ENCODE results near the gene DNAAF8.

DNAAF8 gene

DNA sequence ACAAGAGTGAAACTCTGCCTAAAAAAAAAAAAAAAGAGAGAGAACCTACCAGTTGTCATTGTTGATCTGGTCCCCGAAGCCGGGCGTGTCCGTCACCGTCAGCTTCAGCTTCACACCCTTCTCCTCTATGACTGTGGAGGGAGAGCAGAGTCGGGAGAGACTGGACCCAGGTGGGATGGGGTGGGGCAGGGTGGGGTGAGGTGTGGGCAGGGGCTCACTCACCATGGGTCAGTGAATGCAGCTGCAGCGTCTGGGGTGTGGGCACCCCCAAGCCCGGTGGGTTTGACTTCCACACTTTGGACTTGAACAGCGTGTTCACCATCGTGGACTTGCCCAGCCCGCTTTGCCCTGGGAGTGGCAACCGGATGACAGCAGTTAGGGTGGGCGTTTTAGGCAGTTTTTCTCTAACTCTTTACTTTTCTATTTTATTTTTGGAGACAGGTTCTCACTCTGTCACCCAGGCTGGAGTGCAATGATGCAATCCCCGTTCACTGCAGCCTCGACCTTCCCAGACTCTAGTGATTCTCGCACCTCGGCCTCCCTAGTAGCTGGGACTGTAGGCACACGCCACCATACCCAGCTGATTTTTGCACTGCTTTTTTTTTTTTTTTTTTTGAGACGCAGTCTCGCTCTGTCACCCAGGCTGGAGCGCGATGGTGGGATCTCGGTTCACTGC is 51.6 kb downstream of the DNAAF8 start:
- DNase-seq: no peak

DNA sequence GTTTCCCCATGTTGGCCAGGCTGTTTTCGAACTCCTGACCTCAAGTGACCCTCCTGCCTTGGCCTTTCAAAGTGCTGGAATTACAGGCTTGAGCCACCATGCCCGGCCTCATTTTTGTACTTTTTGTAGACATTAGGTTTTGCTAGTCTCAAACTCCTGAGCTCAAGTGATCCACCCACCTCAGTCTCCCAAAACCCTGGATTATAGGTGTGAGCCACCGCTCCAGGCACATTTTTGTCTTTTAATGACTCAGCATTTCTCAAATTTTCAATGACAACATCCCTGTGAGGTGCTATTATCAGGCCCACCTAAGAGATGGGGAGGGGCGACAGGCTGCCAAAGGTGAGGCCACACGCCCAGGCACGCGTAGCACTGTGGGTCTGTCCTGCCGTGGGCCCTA is 52.7 kb downstream of the DNAAF8 start:
- DNase-seq: no peak

DNA sequence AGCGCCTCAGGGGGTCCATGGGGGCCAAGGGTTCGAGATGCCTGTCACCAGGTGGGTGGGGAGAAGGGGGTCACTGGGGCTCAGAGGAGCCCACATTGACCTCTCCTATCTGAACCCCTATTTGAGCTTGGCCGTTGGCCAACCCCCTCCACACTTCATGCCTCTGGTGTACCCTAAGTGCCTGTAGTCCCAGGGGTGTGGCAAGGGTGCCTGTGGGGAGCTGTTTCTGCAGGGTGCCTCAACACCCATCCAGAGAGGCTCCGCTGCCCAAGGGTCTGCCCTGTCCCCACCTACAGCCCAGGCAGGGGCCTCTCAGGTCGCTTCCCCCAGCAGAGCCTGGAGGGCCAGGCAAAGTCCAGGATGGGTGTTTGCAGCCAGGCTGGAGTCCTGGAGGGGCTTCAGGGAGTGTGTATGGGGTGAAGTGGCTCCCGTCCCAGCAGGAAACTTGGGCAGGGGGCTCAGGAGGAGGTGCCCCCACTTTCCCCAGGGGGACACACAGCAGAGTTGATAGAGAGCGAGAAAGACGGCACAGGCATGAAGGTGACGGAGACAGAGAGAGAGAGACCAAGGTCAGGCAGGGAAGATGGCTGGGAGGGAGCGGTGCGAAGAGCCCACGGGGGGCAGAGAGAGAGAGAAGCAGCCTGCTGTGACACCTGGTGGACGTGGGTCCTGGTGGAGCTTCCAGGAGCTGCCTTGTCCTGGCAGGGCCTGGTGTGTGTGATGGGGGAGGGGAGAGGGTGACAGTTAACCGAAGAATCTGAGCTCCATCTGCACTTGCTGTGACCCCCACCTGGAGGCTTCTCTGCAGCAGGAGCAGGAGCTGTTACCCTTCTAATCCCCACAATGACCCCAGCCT is 53.5 kb downstream of the DNAAF8 start, which contains the start of gene SEPTIN12:
SEPTIN12 (minus strand) TSS at position 719 of the 856 bp plus-strand sequence; CDS start at position 19, 700 bp downstream.
- DNase-seq: no peak

DNA sequence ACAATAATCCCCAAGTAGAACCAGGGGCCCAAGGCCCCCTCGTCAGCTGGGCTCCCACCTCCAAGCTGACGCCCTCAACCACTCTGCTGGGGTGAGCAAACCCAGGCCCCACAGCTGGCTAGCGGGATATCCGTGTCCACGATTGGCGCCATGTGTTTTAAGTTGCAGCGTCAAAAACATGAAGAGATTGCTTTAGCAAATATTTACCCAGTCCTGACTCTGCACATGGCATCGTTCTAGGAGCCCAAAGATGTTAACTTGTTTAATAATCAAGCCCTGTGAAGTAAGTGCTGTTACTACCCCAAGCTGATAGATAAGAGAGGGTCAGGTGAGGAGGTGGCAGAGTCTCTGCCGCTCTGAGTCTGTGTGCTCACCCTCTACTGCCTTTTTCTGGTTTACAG is 54.2 kb downstream of the DNAAF8 start:
- DNase-seq: no peak

DNA sequence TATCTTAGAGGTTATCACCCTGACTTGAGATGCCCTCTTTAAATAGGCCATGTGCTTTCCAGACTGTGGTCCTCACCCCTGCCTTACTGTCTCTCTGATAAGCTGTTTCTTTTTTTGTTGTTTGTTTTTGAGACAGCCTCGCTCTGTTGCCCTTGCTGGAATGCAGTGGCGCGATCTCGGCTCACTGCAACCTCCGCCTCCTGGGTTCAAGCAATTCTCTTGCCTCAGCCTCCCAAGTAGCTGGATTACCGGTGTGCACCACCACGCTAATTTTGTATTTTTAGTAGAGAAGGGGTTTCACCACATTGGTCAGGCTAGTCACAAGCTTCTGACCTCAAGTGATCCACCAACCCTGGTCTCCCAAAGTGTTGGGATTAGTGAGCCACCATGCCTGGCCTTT is 54.6 kb downstream of the DNAAF8 start:
- DNase-seq: no peak

DNA sequence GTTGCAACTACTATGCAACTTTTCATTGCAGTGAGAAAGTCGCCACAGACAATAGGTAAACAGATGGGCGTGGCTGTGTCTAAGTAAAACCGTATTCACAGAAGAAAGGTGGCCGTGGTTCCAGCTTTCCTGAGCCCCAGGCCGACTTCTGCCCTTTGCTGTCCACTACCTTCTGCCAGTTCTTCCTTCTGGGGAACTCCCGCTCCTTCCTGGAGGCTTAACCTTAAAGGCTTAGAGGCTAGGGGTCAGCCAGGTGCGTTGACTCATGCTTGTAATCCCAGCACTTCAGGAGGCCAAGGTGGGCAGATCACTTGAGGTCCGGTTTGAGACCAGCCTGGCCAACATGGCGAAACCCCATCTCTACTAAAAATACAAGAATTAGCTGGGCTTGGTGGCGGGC is 55.9 kb downstream of the DNAAF8 start:
- no peak for DNase-seq

DNA sequence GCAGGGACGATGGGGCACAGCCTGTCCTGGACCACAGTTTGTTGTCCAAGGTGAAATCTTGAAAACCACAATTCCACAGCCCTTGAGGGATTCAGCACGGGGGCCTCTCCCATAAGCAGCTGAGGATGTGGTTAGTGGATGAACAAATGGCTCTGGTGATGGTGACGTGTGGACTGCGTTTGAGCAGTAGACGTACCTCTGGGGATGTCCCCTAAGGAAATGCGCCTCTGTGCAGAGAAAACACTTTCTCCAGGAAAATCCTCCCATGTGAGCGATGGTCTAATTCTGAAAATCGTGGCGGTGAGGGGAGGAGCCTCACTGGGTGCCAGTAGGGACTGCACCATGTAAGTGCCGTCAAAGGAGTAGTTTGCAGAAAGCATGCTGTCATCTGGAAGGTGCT is 56.5 kb downstream of the DNAAF8 start:
- DNase-seq: no peak

DNA sequence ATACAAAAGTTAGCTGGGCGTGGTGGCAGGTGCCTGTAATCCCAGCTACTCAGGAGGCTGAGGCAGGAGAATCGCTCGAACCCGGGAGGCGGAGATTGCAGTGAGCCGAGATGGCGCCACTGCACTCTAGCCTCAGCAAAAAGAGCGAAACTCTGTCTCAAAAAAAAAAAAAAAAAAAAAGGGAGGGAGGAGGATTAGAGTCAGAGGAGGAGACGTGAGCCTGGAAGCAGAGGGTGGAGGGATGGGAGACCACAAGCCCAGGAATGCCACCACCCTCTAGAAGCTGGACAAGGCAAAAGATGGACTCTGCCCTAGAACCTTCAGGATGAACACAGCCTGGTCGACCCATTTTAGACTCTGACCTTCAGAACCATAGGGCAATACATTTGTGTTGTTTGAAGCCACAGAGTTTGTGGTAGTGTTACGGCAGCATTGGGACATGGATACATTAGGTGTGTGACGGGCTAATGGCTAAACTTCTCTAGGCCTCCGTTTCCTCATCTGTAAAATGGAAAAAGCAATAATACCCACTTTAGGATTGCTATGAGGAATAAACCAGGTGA is 58.7 kb downstream of the DNAAF8 start:
- DNase-seq: no peak

DNA sequence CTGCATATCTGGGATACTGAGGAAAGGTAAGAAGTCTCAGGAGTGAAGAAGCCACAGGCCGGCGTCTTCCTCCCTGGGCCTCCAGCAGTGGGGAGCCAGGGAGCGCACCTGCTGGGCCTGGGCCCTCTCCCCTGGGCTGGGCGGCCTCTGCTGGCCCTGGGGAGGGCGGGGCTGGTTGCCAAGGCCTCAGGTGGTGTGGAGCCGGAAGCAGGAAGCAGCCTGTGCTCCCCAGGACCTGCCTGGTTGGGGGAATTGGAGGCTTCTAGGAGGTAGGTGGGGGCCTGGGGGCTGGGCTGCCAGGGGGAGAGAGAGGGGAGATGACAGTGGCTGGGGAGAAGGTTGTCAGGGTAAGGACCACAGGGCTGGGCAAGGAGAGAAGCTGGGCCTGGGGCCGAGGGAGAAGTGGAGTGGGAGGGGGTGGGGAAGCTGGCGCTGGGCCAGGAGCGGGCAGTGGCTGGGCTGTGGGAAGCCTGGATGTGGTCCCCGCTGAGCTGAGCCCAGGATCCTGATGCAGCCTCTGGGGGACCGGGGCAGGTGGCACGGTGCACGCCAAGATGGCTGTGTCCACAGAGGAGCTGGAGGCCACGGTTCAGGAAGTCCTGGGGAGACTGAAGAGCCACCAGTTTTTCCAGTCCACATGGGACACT is 61.0 kb downstream of the DNAAF8 start, which contains the start of gene SMIM22:
SMIM22 (plus strand) TSS at position 189 of the 647 bp plus-strand sequence; CDS start at position 555, 366 bp downstream.
- no peak for DNase-seq

DNA sequence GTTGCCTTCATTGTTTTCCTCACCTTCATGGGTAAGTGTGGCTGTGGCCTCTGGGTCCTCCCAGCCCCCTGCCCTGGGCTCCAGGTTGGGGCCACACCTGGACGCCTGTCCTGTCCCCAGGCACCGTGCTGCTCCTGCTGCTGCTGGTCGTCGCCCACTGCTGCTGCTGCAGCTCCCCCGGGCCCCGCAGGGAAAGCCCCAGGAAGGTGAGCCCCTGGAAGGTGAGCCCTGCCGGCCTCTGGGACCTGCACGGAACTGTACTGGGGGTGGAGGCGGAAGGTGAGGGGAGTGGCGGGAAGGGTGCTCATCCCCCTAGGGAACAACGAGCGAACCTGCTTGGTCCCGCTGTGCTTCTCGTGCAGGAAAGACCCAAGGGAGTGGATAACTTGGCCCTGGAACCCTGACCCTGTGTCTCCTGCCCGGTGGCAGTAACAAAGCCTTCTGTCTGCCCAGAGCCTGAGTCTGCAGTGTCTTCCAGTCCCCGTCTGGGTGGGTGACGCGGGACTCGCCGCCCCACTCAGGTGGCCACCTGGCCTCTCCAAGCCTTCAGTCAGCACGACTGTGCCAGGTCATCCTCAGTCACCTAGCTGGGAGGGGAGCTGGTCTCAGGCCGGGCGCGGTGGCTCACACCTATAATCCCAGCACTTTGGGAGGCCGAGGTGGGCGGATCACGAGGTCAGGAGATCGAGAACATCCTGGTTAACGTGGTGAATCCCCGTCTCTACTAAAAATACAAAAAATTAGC is 61.7 kb downstream of the DNAAF8 start:
- DNase-seq: no peak

DNA sequence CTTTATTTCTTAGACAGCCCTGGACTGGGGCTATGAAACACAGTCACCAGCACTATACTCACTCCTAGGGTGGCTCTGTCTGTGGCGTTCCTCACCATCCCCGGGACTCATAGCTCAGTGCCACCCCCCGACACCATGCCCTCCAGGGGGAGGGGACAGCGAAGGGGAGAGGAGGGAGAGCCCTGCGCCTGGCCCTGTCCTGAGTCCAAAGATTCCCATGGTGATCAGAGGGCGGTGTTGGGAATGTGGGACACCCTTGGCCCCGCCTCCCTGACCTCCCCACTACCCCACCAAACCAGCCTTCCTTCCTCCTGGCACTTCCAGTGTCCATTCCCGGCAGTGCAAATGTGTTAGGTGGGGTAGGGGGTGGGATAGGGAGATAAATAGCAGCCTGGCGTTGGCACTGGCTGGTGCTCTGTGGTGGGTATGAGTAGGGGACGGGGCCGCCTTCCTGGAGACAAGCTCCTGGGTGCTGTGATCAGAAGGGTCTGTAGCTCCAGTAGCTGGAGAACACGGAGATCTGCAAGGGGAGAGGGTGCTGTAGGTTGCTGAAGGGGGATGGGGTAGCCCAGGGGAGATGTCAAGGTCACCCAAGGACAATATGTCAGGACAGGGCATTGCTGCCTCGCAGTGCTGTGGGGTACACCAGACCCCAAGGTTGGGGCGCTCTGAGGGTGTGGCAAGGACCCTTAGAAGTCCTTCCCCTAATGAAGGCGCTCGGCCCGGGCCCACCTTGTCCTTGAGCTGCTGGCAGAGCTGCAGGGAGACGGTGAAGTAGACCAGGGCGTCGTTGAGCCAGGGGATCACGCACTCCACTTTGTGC is 62.9 kb downstream of the DNAAF8 start:
- no peak for DNase-seq

DNA sequence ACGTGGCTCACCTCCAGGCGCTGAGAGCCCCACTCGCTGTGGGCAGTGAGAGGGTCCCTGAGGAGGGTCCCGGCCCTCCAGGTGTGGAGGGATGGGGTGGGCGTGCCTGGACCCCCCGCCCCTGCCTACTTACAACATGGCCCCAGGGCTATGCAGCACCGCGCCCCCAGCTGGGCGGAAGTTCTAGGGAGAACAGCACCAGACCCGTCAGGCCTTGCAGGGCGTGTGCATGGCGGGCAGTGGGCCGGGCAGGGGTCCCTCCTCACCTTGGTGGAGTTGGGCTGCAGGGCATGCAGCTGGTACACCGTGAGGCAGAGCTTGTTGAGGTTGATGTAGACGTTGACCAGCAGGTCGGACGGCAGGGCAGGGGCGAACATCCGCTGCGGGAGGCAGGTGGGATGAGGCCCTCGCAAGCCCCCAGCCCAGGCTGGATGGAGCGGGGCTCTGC is 63.5 kb downstream of the DNAAF8 start:
- DNase-seq: no peak

DNA sequence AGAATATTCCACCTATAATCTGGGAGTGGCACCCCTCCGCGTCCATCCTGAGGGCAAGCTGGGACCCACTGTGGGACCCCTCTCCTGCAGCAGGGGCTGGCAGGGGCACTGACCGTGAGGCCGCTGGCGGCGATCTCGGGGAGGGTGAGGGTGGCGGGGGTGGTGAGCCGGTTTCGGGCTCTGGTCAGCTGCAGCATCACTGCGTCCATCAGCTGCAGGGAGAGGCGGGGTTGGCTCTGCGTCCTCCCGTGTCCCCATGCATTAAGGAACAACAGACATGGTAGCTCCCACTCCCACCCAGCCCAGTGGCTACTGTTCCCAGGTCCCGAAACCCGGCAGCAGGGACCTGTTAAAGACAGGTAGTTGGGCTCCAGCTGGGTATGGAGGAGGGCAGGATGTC is 64.1 kb downstream of the DNAAF8 start:
- no peak for DNase-seq
